Skin epidermis (tissue), 12 donors: ENCODE data around the gene APLP2.
A peak's percentile ranks its signal among the peaks of the same experiment; 100 is the strongest.
"Not testable (repeated sequence)": the region's sequence is repeated elsewhere in the genome, so short reads cannot be mapped to it uniquely, and the experiment has no call there.

ENCODE experiments used
- H3K27ac ChIP-seq, 21 experiments: fragments of 200-600 bp; sonication (generic) in 11 of 21; one replicate each; pipeline ENCODE4 v1.5.0; 2020; ENCODE audit warnings: mild to moderate bottlenecking in 3 of 21, inconsistent platforms in 2 of 21, moderate library complexity in 2 of 21
- H3K4me3 ChIP-seq, 7 experiments: fragments of 200-600 bp; sonication (generic) in 2 of 7; one replicate each; pipeline ENCODE4 v1.5.0; 2020; ENCODE audit warnings: inconsistent platforms in 2 of 7, mild to moderate bottlenecking in 2 of 7, moderate library complexity in 1 of 7

APLP2 gene

DNA sequence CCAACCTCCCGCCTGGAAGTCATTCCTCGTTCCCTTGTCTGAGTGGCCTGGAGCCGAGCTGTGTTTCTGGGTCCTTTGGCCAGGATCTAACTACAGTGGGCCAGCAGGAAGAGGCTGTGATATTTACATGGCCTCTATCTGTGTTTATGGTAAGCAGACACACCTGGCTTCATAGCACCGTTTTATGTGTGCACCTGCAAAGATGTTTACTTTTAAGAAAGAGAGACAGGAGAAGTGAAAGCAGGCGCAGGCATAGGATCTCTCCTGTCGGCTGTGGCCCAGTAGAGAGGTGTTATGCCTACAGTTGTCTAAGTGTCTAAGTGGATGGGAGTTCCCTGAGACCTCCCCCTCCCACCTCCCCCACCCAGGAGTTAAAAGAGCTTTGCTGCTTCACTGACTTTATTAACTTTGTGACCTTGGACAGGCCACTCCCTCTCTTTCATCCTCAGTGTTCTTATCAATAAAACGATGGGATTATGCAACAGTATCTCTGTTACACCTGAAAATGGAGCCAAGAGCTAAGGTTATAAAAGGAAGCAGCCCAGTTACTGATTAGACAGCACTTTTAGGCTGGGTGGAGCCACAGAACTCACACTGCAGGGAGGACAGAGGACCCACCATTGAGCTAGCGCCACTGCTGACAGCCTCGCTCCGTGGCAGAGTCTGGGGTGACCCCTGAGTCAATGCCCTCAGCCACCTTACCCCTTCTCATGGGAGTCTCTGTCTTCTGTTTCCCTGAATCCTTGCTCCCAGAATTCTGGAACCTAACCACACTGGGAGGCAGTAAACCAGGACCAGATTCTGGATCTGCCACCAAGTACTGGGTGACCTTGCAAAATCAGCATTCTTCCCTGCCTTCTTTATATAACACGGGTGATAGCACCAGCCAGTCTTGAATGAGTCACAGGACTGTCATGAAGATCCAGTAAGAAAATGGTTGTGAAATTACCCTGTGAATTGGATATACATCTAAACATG lies 111.9 kb downstream of the APLP2 start:
- H3K4me3 ChIP-seq, result no peak overlapping the region

DNA sequence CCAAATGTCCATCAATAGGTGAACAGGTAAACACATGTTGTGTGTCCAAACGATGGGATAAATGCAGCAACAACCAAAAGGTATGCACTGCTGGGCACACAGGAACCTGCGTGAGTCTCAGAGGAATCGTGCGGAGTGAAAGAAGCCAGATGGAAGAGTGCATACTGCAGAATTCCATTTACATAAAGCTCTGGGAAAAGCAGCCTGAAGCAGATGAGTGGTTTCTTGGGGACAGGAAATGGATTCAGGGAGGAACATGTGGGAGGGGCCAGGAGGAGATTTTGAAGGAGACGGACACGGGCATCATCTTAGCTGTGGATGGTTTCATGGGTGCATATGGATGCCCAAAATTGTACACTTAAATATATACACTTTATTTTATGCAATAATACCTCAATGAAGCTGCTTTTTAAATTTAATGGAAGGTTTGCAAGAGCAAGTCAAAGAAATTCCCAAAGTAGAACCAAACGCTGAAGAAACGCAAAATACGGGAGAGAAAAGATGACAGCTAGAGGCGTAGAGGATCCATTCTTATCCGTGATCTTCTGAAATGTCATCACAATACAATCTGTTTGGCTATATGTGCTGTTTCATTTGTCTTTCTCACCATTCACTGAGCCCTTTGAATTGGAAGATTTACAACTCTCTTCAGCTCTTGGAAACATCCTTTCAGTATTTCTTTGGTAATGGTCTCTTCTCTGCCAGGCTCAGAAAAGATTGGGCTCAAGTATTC lies 114.3 kb downstream of the APLP2 start:
- H3K4me3 ChIP-seq, result no peak overlapping the region
- no peak overlapping the region for H3K27ac ChIP-seq

More for the DNA sequence above, 111.9 kb downstream of the APLP2 start:
- H3K27ac ChIP-seq, result peak overlapping the region in 19 of 21 experiments; percentile 12 to 82 (median 65)

DNA sequence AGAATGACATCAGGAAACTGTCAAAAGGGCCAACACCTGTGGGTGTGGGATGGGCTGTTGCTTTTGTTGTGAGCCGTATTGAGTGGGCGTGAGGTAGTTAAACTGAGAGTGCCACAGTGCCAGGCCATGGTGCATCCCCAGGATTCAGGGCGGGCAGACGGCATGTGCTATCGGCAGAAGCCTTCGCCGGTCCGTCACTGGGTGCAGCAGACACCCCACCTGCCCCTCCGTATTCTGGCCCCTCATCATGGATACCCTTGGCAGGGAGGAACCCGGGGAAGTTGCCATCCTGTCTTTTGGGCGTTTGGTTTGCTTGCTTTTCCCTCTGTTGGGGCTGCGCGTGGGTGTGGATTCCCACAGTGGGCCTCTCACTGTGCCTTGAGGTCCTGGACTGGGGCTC lies 117.4 kb downstream of the APLP2 start:
- Histone ChIP-seq H3K27ac (no peak overlapping the region), H3K4me3 (no peak overlapping the region)

DNA sequence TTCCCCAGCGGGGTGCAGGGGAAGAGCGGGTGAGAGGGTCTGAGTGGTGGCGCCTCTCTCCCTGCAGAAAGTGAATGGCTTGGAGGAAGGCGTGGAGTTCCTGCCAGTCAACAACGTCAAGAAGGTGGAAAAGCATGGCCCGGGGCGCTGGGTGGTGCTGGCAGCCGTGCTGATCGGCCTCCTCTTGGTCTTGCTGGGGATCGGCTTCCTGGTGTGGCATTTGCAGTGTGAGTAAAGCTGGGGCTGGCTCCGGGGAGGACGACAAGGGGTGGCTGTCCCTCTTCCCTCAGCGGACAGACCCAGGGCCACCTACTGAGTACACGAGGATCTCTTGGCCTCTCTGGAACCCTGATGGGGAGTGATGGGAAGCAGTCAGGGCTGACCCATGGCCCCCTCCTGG lies 118.4 kb downstream of the APLP2 start:
- no peak overlapping the region for H3K4me3 ChIP-seq
- no peak overlapping the region for H3K27ac ChIP-seq

DNA sequence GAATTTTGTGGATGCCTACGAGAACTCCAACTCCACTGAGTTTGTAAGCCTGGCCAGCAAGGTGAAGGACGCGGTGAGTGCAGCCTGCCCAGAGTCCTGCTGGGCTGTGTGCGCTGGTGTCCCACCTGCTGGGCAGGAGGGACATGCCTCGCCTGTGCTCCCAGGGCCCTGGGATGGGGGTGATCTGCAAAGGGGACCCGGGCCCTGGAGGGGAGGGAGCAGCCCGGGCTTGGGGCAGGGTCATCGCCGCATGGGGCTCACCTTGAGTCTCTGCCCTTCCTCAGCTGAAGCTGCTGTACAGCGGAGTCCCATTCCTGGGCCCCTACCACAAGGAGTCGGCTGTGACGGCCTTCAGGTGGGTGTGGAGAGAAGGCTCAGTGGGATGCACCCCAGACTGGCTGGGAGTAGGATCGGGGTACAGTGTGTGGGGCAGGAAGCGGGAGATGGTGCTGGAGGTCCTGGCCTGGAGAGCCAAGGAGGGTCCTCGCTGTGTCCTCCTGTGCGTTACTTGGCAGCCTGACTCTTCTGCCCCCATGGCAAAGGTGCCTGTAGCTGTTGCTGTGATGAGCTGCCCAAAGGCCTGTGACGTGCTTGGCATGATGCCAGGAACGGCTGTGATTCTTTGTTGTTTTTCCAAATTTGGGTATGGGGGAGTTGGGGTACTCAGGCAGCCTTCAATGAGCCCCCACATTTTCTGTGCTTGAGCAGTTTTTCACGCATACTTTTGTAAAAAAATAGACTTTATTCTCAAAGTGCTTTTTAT lies 119.1 kb downstream of the APLP2 start:
- H3K27ac ChIP-seq, result no peak overlapping the region
- H3K4me3 ChIP-seq, result no peak overlapping the region

DNA sequence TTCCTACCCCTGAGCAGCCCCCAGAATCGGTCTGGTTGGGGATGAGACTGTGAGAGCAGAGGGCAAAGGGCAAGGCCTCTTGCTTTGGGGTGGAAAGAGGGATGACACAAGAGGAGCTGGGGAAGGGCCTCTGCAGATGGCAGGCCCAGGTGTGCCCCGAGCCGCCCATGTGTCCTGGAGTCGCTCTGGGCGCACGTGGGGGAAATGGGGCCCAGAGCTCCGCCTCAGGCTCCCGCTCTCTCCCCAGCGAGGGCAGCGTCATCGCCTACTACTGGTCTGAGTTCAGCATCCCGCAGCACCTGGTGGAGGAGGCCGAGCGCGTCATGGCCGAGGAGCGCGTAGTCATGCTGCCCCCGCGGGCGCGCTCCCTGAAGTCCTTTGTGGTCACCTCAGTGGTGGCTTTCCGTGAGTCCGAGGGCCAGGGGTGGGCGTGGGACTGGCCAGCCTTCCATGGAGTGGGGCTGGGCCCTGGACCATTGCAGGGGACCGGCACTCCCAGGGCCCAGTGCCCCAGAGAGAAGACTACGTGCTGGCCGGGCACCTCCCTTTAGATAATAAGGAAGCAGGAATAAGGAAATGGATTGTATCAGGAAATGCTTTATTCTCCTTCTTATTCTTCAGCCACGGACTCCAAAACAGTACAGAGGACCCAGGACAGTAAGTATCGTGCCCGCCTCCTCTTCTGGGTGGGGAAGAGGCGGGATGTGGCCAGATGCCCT lies 120.0 kb downstream of the APLP2 start:
- Histone ChIP-seq H3K4me3 (no peak overlapping the region), H3K27ac (no peak overlapping the region)

DNA sequence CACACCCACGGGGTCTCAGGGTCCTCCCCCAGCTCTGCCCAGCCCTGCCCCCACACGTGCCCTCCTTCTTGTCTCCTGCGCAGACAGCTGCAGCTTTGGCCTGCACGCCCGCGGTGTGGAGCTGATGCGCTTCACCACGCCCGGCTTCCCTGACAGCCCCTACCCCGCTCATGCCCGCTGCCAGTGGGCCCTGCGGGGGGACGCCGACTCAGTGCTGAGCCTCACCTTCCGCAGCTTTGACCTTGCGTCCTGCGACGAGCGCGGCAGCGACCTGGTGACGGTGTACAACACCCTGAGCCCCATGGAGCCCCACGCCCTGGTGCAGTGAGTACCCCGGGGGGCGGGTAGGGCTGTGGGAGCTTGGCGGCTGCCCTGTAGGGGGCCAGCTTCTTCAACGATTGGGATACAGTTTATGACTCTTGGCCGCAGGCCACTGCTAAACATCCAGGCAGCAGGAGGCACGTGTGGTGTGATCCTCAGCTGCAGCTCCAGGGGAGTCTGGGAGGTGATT lies 120.7 kb downstream of the APLP2 start:
- Histone ChIP-seq H3K4me3 (no peak overlapping the region), H3K27ac (no peak overlapping the region)

DNA sequence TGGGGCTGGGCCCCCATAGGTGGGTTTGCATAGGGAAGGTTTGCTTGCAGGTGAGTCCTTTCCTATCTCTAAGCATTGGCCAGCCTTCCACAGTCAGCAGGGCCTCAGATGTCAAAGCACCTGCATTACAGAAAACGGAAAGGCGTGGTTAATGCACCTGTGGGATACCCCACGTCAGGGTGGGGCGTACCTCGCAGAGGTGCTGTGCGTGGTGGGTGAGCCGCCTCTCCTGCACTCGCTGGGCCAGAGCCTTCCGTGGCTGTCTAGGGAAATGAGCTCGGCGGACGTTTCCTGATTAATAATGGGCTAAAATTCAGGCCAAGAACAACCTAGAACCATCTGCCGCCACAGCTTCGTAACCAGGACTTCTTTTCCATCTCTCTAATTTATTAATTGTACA lies 122.2 kb downstream of the APLP2 start:
- Histone ChIP-seq H3K27ac (no peak overlapping the region), H3K4me3 (no peak overlapping the region)

DNA sequence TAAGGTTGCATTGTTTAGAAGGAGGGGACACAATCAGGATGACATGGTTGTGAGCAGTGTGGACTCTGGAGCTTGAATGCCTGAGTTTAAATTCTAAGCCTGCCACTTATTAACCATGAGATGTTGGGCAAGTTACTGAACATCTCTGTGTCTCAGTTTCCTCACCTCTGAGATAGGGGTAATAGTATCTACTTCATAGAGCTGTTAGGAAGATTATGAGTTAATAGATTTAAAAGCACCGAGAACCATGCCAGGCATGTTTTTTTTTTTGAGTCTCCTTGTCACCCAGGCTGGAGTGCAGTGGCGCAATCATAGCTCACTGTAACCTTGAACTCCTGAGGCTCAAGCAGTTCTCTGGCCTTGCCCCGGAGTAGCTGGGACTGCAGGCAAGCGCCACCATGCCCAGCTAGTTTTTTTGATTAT lies 123.2 kb downstream of the APLP2 start:
- Histone ChIP-seq H3K27ac (no peak overlapping the region), H3K4me3 (no peak overlapping the region)

DNA sequence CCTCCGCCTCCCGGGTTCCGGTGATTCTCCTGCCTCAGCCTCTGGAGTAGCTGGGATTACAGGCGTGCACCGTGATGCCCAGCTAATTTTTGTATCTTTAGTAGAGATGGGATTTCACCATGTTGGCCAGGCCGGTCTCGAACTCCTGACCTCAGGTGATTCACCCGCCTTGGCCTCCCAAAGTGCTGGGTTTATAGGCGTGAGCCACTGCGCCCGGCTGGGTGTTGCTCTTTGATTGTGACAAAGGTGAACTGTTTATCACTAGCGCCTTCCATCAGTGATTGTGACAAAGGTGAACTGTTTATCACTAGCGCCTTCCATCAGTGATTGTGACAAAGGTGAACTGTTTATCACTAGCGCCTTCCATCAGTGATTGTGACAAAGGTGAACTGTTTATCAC lies 123.9 kb downstream of the APLP2 start:
- not testable (repeated sequence) for H3K27ac ChIP-seq, H3K4me3 ChIP-seq
